Fibroblast of gingiva (primary cell): ENCODE measurements around the gene CCDC183.
"Not testable (repeated sequence)": the region's sequence is repeated elsewhere in the genome, so short reads cannot be mapped to it uniquely, and the experiment has no call there.

Experiments
- DNase-seq: peaks from one replicate; pipeline ENCODE4 v3.0.0-alpha.2; 2011; ENCODE audit warnings: low read depth

CCDC183 gene

GRCh38 chr9:136825295-136826187, 29.4 kb downstream of the CCDC183 start:
- no peak for DNase-seq

DNA sequence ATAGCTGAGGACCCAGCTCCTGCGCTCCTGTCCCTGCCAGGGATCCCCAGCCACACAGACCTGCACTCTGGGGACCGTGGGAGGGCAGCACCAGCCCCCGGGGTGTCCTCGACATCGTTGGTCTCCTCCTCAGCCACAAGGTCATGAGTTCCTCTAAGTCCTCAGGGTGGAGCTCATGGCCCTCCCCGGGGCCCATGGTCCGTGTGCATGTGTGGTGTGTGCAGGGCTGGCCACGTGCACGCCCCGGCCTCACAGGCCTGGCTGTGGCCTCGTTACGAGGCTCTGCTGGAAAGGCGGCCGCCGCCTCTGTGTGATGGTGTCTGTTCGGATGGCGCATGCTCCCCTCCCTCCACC, 30.0 kb downstream of the CCDC183 start:
- no peak for DNase-seq

GRCh38 chr9:136826703-136827582, 30.8 kb downstream of the CCDC183 start:
- DNase-seq, result no peak

GRCh38 chr9:136827794-136828473, 31.8 kb downstream of the CCDC183 start:
- no peak for DNase-seq

GRCh38 chr9:136828474-136829140, 32.5 kb downstream of the CCDC183 start:
- no peak for DNase-seq

DNA sequence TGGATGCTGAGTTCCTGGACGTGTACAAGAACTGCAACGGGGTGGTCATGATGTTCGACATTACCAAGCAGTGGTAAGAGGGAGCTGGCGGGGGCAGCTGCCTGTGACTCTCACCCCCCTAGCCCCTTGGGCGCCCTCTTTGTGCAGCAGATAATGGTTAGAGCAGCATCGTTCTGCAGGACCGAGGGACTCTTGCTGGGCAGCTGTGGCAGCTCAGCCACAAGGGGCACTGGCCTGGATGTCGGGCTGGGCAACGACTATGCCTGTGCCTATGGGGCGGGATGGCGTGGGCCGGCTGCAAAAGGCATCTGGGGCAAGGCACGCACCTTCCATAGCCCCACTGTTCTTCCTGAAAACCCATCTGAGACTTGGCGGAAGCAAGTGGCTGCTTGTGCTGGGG, 33.3 kb downstream of the CCDC183 start:
- DNase-seq, result no peak

DNA sequence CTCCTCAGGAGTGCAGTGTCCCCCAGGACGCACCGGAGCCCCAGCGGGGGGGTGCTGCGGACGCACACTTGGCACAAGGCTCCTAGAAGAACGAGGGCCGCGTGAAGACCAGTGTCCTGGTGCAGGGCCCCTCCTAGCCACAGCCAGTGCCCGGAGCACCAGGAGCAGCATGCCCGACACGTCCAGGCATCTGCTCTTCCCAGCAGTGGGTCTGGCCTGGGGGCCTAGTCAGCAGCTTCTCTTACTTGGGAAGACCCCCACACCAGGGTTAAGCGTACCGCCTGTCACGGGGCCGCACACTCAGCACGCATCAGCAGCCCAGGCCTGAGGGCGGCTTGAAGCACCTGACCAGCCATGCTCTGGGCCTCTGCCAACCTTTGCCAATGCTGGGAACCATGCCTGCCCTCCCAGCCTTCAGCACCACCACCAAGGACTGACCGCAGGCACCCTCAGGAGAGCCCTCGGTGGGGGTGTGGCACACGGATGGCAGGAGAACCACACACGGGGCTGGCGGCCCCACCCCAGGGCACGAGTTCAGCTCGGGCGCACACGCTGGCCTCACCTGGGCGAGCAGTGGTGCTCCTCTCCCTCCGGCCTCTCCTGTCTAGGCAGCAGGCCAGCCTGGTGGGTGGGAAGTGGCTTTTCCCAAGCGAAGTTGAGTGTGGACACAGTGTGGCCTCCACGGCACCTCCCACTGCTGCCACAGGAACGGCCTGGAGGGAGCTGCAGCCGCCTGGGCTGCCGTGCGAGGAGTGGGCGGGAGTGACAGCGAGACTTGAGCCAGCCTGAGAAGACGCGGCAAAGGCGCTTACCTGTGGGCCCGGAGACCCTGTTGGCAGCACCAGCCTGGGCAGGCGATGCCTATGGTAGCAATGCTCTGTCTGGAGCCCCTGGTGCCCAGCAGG, 34.1 kb downstream of the CCDC183 start:
- no peak for DNase-seq

GRCh38 chr9:136831002-136831719, 35.0 kb downstream of the CCDC183 start:
- no peak for DNase-seq

- DNase-seq, result no peak
Observed at GRCh38 chr9:136831720-136832104, 35.6 kb downstream of the CCDC183 start.

DNA sequence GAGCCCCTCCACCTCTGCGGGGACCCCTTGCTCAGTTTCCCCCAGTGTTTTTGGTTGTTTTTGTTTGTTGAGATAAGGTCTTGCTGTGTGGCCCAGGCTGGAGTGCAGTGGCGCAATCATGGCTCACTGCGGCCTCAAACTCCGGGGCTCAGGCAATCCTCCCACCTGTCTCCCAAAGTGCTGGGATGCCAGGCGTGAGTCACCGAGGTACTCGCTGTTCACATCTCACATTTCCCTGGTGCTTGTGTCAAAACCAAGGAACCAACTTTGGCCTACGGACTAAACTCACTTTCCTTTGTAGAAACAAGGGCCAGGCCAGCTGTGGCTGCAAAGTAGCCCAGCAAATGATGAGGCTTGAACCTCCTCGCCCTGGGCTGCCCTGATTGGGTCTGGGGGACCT, 36.4 kb downstream of the CCDC183 start:
- DNase-seq, result no peak

GRCh38 chr9:136833381-136834048, 37.4 kb downstream of the CCDC183 start:
- not testable (repeated sequence) for DNase-seq

DNA sequence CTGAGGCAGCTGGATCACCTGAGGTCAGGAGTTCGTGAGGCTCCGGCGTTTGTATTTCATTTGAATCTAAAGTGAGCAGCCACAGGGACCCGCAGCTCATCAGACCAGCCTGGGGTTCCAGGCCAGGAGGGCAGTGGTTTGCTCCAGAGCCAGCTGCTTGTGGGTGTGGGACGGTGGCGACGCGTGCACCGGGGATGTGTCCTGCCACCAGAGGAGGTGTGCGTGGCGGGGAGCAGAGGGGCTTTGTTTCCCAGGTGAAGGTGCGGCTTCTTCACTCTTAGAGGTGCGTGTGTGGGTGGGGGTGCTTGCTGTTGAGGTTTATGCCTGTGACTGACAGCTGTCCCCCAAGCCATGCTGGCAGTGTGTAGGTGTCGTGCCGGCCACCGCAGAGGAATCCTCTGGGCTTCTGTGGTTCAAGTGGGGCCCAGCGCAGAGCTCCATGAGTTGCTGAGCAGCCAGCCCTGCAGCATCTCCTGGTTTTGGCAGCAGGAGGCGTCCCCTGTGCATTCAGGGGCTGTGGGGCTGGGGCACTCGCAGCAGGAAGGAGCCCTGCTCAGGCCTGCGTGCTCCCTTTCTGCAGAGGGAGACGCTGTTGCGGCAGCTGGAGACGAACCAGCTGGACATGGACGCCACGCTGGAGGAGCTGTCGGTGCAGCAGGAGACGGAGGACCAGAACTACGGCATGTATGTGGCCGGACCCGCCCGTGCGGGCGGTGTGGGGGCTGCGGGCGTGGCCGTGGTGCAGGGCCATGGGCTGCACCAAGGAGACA, 39.2 kb downstream of the CCDC183 start:
- no peak for DNase-seq

GRCh38 chr9:136835932-136836904, 40.1 kb downstream of the CCDC183 start:
- DNase-seq, result no peak

DNA sequence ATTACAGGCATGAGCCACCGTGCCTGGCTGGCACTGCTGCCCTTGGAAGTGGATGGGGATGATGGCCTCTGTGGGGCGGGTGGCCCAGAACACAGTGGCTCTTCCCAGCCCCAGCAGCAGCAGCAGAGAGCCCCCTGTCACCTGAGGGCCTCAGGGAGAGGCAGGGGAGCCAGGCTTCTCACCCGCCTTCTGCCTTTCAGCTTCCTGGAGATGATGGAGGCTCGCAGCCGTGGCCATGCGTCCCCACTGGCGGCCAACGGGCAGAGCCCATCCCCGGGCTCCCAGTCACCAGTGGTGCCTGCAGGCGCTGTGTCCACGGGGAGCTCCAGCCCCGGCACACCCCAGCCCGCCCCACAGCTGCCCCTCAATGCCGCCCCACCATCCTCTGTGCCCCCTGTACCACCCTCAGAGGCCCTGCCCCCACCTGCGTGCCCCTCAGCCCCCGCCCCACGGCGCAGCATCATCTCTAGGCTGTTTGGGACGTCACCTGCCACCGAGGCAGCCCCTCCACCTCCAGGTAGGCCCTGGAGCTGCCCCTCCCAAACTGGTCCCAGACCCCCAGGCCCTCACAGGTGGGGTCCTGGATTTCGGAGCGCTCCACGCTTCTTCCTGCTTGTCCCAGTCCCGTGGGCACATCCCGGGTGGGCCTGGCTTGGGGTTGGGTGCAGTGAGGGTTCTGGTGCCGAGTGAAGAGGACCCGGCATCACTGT, 41.2 kb downstream of the CCDC183 start:
- DNase-seq, result no peak

DNA sequence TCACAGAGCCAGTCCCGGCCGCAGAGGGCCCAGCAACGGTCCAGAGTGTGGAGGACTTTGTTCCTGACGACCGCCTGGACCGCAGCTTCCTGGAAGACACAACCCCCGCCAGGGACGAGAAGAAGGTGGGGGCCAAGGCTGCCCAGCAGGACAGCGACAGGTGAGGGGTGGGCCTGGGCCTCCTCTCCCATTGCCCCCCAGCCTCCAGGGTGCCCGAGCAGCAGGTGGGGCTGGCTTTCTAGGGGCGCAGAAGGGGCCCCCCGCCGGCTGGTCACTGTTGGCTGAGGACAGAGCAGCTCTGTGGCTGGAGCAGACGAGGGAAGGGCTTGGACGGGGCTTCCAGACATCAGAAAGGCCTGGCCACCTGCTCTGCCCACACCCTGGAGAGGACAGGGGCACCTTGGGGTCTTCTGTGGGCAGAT, 41.7 kb downstream of the CCDC183 start:
- DNase-seq, result not testable (repeated sequence)

DNA sequence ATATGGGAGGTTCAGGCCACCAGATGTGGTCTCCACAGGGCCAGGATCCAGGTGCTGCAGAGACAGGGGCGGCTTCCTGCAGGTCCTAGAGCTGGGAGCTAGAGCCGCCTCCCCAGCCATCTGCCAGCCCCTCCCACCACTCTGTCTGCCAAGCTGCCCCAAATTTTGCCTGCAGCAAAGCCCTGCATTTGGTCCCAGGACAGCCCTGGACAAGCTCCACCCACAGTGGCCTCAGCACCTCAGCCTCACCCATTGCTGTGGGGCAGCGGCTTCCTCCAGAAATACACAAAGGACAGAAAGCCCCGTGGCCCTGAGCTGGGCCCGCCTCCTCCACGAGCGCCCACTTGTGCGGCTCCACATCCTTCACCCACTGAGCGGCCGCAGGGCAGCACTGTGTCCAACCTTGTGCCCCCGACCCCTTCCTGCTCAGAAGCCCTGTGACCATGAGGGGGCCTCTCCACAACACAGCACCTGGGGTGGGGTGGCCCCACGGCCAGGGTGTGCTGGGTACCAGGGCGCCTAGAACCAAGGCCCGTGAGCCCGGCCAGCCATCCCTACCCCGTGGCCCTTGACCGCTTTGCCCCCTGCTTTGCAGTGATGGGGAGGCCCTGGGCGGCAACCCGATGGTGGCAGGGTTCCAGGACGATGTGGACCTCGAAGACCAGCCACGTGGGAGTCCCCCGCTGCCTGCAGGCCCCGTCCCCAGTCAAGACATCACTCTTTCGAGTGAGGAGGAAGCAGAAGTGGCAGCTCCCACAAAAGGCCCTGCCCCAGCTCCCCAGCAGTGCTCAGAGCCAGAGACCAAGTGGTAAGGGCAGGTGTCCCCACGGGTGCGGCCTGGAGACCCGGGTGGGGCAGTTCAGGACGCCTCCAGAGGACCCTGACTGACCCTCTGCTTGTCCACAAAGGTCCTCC, 42.4 kb downstream of the CCDC183 start:
- DNase-seq, result no peak
